Activated T-helper 1 cell treated with anti-CD3 and anti-CD28 coated beads, Interleukin-12 subunit alpha, Interleukin-12 subunit beta, Interleukin-2, Interleukin-4 antibody, amounts not matched to agents 30 ng/mL and 10 ng/mL and 1 ng/mL, durations not matched to agents 14 hours and 24 hours and 36 hours (primary cell): Measurements from ENCODE around the gene TTC38. TPM values are rescaled to one million over a fixed set of nuclear protein-coding genes. Genes with fewer than 3 reads are reported as not detected.

Experiments used
- DNase-seq: peaks from one replicate; pipeline ENCODE4 v3.0.0; 2021; ENCODE audit warnings: low spot score
- H3K27ac Mint-ChIP-seq: one replicate; pipeline ENCODE4 v1.8.0; 2021; ENCODE audit warnings: mild to moderate bottlenecking, mixed read lengths
- H3K27me3 Mint-ChIP-seq: one replicate; pipeline ENCODE4 v1.8.0; 2022; ENCODE audit warnings: mild to moderate bottlenecking, moderate library complexity, mixed read lengths; ENCODE audit not compliant: insufficient read depth
- H3K36me3 Mint-ChIP-seq: one replicate; pipeline ENCODE4 v1.8.0; 2021; ENCODE audit warnings: low read depth, mixed read lengths
- H3K4me1 Mint-ChIP-seq: one replicate; pipeline ENCODE4 v1.8.0; 2021; ENCODE audit warnings: low read depth, mixed read lengths
- H3K4me3 Mint-ChIP-seq: one replicate; pipeline ENCODE4 v1.8.0; 2021; ENCODE audit warnings: mild to moderate bottlenecking, moderate library complexity, mixed read lengths
- H3K9me3 Mint-ChIP-seq: one replicate; pipeline ENCODE4 v1.8.0; 2021; ENCODE audit warnings: mixed read lengths
- intact Hi-C: fragments of 100-400 bp; cut with micrococcal nuclease; formaldehyde crosslinking; loops from one replicate; pipeline ENCODE4 v1.15.1; 2024
- total RNA-seq: library from RNA; stranded (reverse); gene quantifications from 2 replicates; pipeline ENCODE4 v1.2.3, GENCODE V29; 2022

The TTC38 gene
- total RNA-seq, 1 donor from 2014 or later: 23.0 TPM

- no peak for DNase-seq
- no peak overlapping the region for H3K4me3 Mint-ChIP-seq
- no peaks in the 10 kb centered on the region for H3K27me3 Mint-ChIP-seq
- H3K4me1 Mint-ChIP-seq: peaks cover 11% of the 10 kb centered on the region
- H3K27ac Mint-ChIP-seq: no peak overlapping the region
- intact Hi-C loops: no loop called here
- H3K9me3 Mint-ChIP-seq: no peaks in the 10 kb centered on the region
- H3K36me3 Mint-ChIP-seq: peaks cover 34% of the 10 kb centered on the region
These were observed 5.1 kb downstream of the TTC38 start for GRCh38 chr22:46272762-46273431.

GRCh38 chr22:46273432-46274148 is 5.8 kb downstream of the TTC38 start:
- Mint-ChIP-seq H3K9me3 (no peaks in the 10 kb centered on the region), H3K27me3 (no peaks in the 10 kb centered on the region), H3K27ac (no peak overlapping the region), H3K4me1 (peaks cover 11% of the 10 kb centered on the region), H3K36me3 (peaks cover 34% of the 10 kb centered on the region), H3K4me3 (no peak overlapping the region)
- intact Hi-C loops: no loop called here
- DNase-seq: no peak

GRCh38 chr22:46274381-46274780 is 6.6 kb downstream of the TTC38 start:
- no peaks in the 10 kb centered on the region for H3K9me3 Mint-ChIP-seq
- H3K27me3 Mint-ChIP-seq: no peaks in the 10 kb centered on the region
- no peak overlapping the region for H3K4me3 Mint-ChIP-seq
- no peak for DNase-seq
- H3K27ac Mint-ChIP-seq: no peak overlapping the region
- peaks cover 37% of the 10 kb centered on the region for H3K36me3 Mint-ChIP-seq
- H3K4me1 Mint-ChIP-seq: peaks cover 6% of the 10 kb centered on the region
- intact Hi-C loops: no loop called here

GRCh38 chr22:46275455-46276122 is 7.8 kb downstream of the TTC38 start:
- Mint-ChIP-seq H3K27ac (no peak overlapping the region), H3K27me3 (no peaks in the 10 kb centered on the region), H3K36me3 (peaks cover 35% of the 10 kb centered on the region), H3K4me3 (no peak overlapping the region), H3K9me3 (no peaks in the 10 kb centered on the region), H3K4me1 (no peaks in the 10 kb centered on the region)
- DNase-seq: no peak
- intact Hi-C loops: no loop called here

- intact Hi-C loops: no loop called here
- DNase-seq: no peak
- Mint-ChIP-seq H3K4me1 (no peaks in the 10 kb centered on the region), H3K9me3 (no peaks in the 10 kb centered on the region), H3K4me3 (no peak overlapping the region), H3K36me3 (peaks cover 35% of the 10 kb centered on the region), H3K27me3 (no peaks in the 10 kb centered on the region), H3K27ac (no peak overlapping the region)
These were observed 8.8 kb downstream of the TTC38 start for GRCh38 chr22:46276563-46276962.

GRCh38 chr22:46278656-46279645 is 11.1 kb downstream of the TTC38 start:
- Mint-ChIP-seq H3K27ac (no peak overlapping the region), H3K9me3 (no peaks in the 10 kb centered on the region), H3K4me1 (no peaks in the 10 kb centered on the region), H3K36me3 (peaks cover 35% of the 10 kb centered on the region), H3K27me3 (no peaks in the 10 kb centered on the region), H3K4me3 (no peak overlapping the region)
- no peak for DNase-seq
- intact Hi-C loops: no loop called here

- intact Hi-C loops: no loop called here
- no peak for DNase-seq
- Mint-ChIP-seq H3K36me3 (peaks cover 31% of the 10 kb centered on the region), H3K9me3 (no peaks in the 10 kb centered on the region), H3K27ac (no peak overlapping the region), H3K4me3 (no peak overlapping the region), H3K27me3 (no peaks in the 10 kb centered on the region), H3K4me1 (no peaks in the 10 kb centered on the region)
These were observed 12.4 kb downstream of the TTC38 start for GRCh38 chr22:46280063-46280817.

GRCh38 chr22:46280999-46281623 is 13.3 kb downstream of the TTC38 start:
- intact Hi-C loops: no loop called here
- peaks cover 25% of the 10 kb centered on the region for H3K36me3 Mint-ChIP-seq
- no peak overlapping the region for H3K27ac Mint-ChIP-seq
- no peaks in the 10 kb centered on the region for H3K9me3 Mint-ChIP-seq
- no peaks in the 10 kb centered on the region for H3K27me3 Mint-ChIP-seq
- no peak overlapping the region for H3K4me3 Mint-ChIP-seq
- DNase-seq: no peak
- H3K4me1 Mint-ChIP-seq: no peaks in the 10 kb centered on the region

GRCh38 chr22:46281866-46282678 is 14.3 kb downstream of the TTC38 start:
- Mint-ChIP-seq H3K4me1 (no peaks in the 10 kb centered on the region), H3K36me3 (peaks cover 24% of the 10 kb centered on the region), H3K27me3 (no peaks in the 10 kb centered on the region), H3K4me3 (no peak overlapping the region), H3K27ac (no peak overlapping the region), H3K9me3 (no peaks in the 10 kb centered on the region)
- intact Hi-C loops: no loop called here
- DNase-seq: no peak

- no peak overlapping the region for H3K27ac Mint-ChIP-seq
- no peaks in the 10 kb centered on the region for H3K9me3 Mint-ChIP-seq
- peaks cover 12% of the 10 kb centered on the region for H3K4me1 Mint-ChIP-seq
- DNase-seq: no peak
- peaks cover 28% of the 10 kb centered on the region for H3K36me3 Mint-ChIP-seq
- H3K4me3 Mint-ChIP-seq: no peak overlapping the region
- no peaks in the 10 kb centered on the region for H3K27me3 Mint-ChIP-seq
- intact Hi-C loops: no loop called here
These were observed 18.2 kb downstream of the TTC38 start for GRCh38 chr22:46286006-46286405.
